ENCODE data around the gene EWSR1.
"Not testable (repeated sequence)": the region's sequence is repeated elsewhere in the genome, so short reads cannot be mapped to it uniquely, and the experiment has no call there.

Gene EWSR1

DNA sequence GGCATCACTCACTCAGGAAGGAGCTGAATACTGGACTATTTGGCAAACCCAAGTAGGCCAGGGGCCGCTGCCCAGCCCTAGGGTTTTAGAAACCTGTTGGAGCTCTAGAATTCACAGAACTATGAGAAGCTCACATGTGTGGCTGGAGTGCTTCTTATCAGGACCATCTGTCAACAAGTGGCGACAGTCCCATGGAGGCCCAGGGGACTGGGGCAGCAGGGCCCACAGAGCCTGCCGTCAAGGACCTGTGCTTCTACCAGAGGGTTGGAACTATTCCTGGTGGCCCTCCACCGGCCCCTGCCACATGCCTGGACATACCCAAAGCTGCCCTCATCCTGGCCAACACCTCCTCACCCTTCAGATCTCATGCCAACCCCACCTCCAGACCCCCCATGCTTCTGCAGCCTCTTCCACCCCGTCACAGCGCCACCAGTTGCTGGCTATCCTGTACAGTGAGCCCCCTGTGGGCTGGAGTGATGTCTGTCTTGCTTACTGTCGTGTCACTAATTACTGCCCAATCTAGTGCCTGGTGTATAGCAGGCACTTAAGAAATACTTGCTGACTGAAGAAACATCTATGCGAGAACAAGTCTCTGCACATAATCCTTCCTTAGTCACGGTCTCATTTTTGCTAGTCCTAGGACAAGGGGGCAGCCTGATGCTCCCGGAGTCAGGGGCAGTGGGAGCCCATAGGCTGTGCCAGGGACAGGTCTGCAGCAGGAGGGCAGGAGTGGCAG, 74.7 kb downstream of the EWSR1 start:
- Histone ChIP-seq H3K36me3 (peaks cover 98% of the 10 kb centered on the region), H3K4me3 (ENCODE audit: low read depth in 1 of 2, low read length in 1 of 2) (no peak overlapping the region), H3K9me3 (no peaks in the 10 kb centered on the region), H3K4me1 (ENCODE audit: control insufficient read depth in 1 of 2, insufficient read depth in 1 of 2, low read depth in 1 of 2, low read length in 1 of 2) (peaks cover 0 to 9% of the 10 kb centered on the region in 2 experiments), H3K27ac (no peak overlapping the region), H3K27me3 (no peaks in the 10 kb centered on the region)
- TF ChIP-seq, protein P1, sequence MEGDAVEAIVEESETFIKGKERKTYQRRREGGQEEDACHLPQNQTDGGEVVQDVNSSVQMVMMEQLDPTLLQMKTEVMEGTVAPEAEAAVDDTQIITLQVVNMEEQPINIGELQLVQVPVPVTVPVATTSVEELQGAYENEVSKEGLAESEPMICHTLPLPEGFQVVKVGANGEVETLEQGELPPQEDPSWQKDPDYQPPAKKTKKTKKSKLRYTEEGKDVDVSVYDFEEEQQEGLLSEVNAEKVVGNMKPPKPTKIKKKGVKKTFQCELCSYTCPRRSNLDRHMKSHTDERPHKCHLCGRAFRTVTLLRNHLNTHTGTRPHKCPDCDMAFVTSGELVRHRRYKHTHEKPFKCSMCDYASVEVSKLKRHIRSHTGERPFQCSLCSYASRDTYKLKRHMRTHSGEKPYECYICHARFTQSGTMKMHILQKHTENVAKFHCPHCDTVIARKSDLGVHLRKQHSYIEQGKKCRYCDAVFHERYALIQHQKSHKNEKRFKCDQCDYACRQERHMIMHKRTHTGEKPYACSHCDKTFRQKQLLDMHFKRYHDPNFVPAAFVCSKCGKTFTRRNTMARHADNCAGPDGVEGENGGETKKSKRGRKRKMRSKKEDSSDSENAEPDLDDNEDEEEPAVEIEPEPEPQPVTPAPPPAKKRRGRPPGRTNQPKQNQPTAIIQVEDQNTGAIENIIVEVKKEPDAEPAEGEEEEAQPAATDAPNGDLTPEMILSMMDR (IDR thresholded peaks at IDR 0.05): no peak

DNA sequence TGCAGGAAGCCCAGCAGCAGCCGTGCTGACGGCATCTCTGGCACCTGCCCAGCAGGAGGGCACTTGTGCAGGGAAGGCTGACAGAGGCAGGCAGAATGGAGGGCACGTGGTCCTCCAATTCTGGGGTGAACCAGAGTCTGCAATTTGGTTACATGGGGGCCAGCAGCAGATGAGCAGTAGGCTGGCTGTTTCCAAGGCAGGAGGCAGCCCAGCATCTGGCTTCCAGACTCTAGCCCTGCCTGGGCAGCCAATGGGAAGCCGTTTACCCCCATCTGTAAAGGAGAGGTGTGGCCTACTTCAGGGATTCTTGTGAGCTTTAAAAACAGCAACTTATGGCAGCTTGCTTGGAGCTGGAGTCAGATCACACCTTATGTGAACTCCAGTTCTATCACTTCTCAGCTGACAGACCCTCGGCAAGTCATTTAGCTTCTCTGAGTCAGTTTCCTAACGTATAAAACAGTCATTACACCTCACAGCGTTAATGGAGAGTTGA, 75.3 kb downstream of the EWSR1 start:
- peaks cover 98% of the 10 kb centered on the region for H3K36me3 ChIP-seq
- peaks cover 0 to 9% of the 10 kb centered on the region in 2 experiments for H3K4me1 ChIP-seq (ENCODE audit: control insufficient read depth in 1 of 2, insufficient read depth in 1 of 2, low read depth in 1 of 2, low read length in 1 of 2)
- TF ChIP-seq, protein P1 (IDR thresholded peaks at IDR 0.05): no peak
- no peak overlapping the region for H3K4me3 ChIP-seq (ENCODE audit: low read depth in 1 of 2, low read length in 1 of 2)
- H3K9me3 ChIP-seq: no peaks in the 10 kb centered on the region
- no peak overlapping the region for H3K27ac ChIP-seq
- H3K27me3 ChIP-seq: no peaks in the 10 kb centered on the region

GRCh38 chr22:29344137-29344536, 76.1 kb downstream of the EWSR1 start:
- H3K9me3 ChIP-seq: no peaks in the 10 kb centered on the region
- TF ChIP-seq, protein P1 (IDR thresholded peaks at IDR 0.05): no peak
- H3K27me3 ChIP-seq: no peaks in the 10 kb centered on the region
- H3K4me3 ChIP-seq (ENCODE audit: low read depth in 1 of 2, low read length in 1 of 2): no peak overlapping the region
- no peak overlapping the region for H3K27ac ChIP-seq
- peaks cover 0 to 9% of the 10 kb centered on the region in 2 experiments for H3K4me1 ChIP-seq (ENCODE audit: control insufficient read depth in 1 of 2, insufficient read depth in 1 of 2, low read depth in 1 of 2, low read length in 1 of 2)
- H3K36me3 ChIP-seq: peaks cover 98% of the 10 kb centered on the region

- H3K4me1 ChIP-seq (ENCODE audit: control insufficient read depth in 1 of 2, insufficient read depth in 1 of 2, low read depth in 1 of 2, low read length in 1 of 2); H3K4me3 ChIP-seq (ENCODE audit: low read depth in 1 of 2, low read length in 1 of 2); H3K27ac ChIP-seq; H3K27me3 ChIP-seq; H3K9me3 ChIP-seq: not testable (repeated sequence)
- H3K36me3 ChIP-seq: peaks cover 98% of the 10 kb centered on the region
Observed at GRCh38 chr22:29344889-29345288, 76.8 kb downstream of the EWSR1 start.

- TF ChIP-seq, protein P1 (IDR thresholded peaks at IDR 0.05): no peak
- peaks cover 0 to 9% of the 10 kb centered on the region in 2 experiments for H3K4me1 ChIP-seq (ENCODE audit: control insufficient read depth in 1 of 2, insufficient read depth in 1 of 2, low read depth in 1 of 2, low read length in 1 of 2)
- peaks cover 98% of the 10 kb centered on the region for H3K36me3 ChIP-seq
- no peaks in the 10 kb centered on the region for H3K27me3 ChIP-seq
- no peaks in the 10 kb centered on the region for H3K9me3 ChIP-seq
- no peak overlapping the region for H3K27ac ChIP-seq
- H3K4me3 ChIP-seq (ENCODE audit: low read depth in 1 of 2, low read length in 1 of 2): no peak overlapping the region
Observed at GRCh38 chr22:29345932-29346331, 77.9 kb downstream of the EWSR1 start.

- Histone ChIP-seq H3K27ac (no peak overlapping the region), H3K36me3 (peaks cover 98% of the 10 kb centered on the region), H3K4me1 (ENCODE audit: control insufficient read depth in 1 of 2, insufficient read depth in 1 of 2, low read depth in 1 of 2, low read length in 1 of 2) (peaks cover 0 to 9% of the 10 kb centered on the region in 2 experiments), H3K27me3 (no peaks in the 10 kb centered on the region), H3K9me3 (no peaks in the 10 kb centered on the region), H3K4me3 (ENCODE audit: low read depth in 1 of 2, low read length in 1 of 2) (no peak overlapping the region)
- TF ChIP-seq, protein P1 (IDR thresholded peaks at IDR 0.05): no peak
Observed at GRCh38 chr22:29346659-29347058, 78.6 kb downstream of the EWSR1 start.

Measured in neutrophil (primary cell).